ENCODE measurements around the gene PTPRJ.

The PTPRJ gene

DNA sequence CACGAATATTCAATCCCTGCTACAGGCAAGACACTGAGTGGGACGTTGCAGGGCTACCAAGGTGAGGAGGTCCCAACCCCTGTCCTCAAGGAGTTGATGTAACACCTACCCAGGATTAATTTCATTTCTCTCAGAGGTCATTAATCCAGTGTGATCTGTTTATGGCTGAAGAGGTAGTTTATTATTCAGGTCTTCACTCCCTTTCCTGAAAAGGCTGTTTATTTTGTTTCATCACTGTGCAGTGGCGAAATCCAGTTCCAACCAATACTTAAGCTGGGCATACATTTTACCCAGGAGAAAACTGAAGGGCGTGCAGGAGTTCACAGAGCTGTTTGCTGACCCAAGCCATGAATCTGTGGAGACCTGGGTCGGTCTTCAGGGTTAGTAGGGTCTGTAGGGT, 2.7 kb upstream of the PTPRJ start:
- no peak overlapping the region for H3K27ac ChIP-seq
- TF ChIP-seq CTCF (IDR thresholded peaks at IDR 0.05; ENCODE audit: low read depth, low read length), result no peak
- no peaks in the 10 kb centered on the region for H3K36me3 ChIP-seq
- no peak for DNase-seq
- H3K4me3 ChIP-seq (ENCODE audit: low read depth, low read length), result no peak overlapping the region
- no peaks in the 10 kb centered on the region for H3K27me3 ChIP-seq (ENCODE audit: insufficient read depth, low read depth, severe bottlenecking)
- no peaks in the 10 kb centered on the region for H3K9me3 ChIP-seq (ENCODE audit: severe bottlenecking)

- no peaks in the 10 kb centered on the region for H3K36me3 ChIP-seq
- peak; percentile 43 for DNase-seq
- no peak overlapping the region for H3K27ac ChIP-seq
- H3K9me3 ChIP-seq (ENCODE audit: severe bottlenecking), result no peaks in the 10 kb centered on the region
- no peak for TF ChIP-seq CTCF (IDR thresholded peaks at IDR 0.05; ENCODE audit: low read depth, low read length)
- H3K4me3 ChIP-seq (ENCODE audit: low read depth, low read length), result peak overlapping the region; percentile 65
- no peaks in the 10 kb centered on the region for H3K27me3 ChIP-seq (ENCODE audit: insufficient read depth, low read depth, severe bottlenecking)
These were observed 826 bp upstream of the PTPRJ start for GRCh38 chr11:47979378-47980087.

DNA sequence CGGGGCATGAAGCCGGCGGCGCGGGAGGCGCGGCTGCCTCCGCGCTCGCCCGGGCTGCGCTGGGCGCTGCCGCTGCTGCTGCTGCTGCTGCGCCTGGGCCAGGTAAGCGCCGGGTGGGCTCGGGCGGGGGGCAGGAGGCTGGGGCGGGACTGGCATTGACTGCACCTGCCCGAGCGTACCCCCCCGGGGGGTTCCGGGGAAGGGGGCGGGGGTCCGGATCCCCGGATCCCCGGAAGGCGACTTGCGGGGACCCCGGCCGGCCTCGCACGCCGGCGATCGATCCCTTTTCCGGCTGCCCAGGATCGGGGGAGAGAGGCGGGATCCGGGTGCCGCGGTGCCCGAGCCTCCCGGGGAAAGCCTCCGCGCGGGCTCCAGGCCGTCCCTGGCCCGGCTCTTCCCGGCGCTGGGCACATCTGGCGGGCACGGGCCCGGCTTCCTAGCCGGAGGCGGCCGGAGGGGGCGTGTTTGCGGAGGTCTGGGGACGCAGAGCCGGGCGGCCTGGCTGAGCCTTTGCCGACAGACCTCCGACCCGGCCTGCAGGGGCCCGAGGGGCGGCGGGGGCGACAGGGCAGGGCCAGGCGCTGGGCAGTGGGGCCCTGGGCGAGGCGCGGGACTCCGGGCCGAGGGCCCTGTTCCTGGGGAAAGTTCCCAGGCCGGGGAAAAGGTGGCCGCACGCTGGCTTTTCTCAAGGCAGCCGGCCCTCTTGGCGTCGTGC, 705 bp downstream of the PTPRJ start:
- TF ChIP-seq CTCF (IDR thresholded peaks at IDR 0.05; ENCODE audit: low read depth, low read length), result peak; percentile 20; the same call in 1 of the 2 replicates
- Histone ChIP-seq H3K36me3 (no peaks in the 10 kb centered on the region), H3K9me3 (ENCODE audit: severe bottlenecking) (no peaks in the 10 kb centered on the region), H3K27ac (no peak overlapping the region), H3K27me3 (ENCODE audit: insufficient read depth, low read depth, severe bottlenecking) (no peaks in the 10 kb centered on the region), H3K4me3 (ENCODE audit: low read depth, low read length) (peak overlapping the region; percentile 65)
- DNase-seq, result peak; percentile 45

GRCh38 chr11:47981667-47982404, 1.5 kb downstream of the PTPRJ start:
- no peak for DNase-seq
- peak overlapping the region; percentile 65 for H3K4me3 ChIP-seq (ENCODE audit: low read depth, low read length)
- H3K36me3 ChIP-seq, result no peaks in the 10 kb centered on the region
- no peaks in the 10 kb centered on the region for H3K27me3 ChIP-seq (ENCODE audit: insufficient read depth, low read depth, severe bottlenecking)
- no peak for TF ChIP-seq CTCF (IDR thresholded peaks at IDR 0.05; ENCODE audit: low read depth, low read length)
- H3K27ac ChIP-seq, result no peak overlapping the region
- H3K9me3 ChIP-seq (ENCODE audit: severe bottlenecking), result no peaks in the 10 kb centered on the region

DNA sequence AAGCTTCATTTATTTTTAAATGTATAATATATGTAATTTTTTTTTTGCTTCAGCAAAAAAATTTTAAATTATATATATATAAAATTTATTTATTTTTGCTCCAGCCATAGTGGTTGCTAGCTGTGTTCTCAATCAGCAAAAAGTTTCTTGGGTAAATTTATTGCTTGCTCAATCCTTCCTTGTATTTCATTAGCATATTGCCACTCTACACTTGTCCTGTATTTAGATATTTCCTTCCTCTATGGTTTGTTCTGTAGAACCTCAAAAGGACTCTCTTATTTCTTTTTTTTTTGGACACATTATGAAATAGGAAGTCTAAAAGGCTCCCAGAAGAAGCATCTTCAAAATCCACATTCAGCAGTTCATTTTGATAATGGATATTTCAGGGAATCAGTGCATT, 2.3 kb downstream of the PTPRJ start:
- no peak for TF ChIP-seq CTCF (IDR thresholded peaks at IDR 0.05; ENCODE audit: low read depth, low read length)
- Histone ChIP-seq H3K9me3 (ENCODE audit: severe bottlenecking) (no peaks in the 10 kb centered on the region), H3K27ac (no peak overlapping the region), H3K4me3 (ENCODE audit: low read depth, low read length) (no peak overlapping the region), H3K36me3 (no peaks in the 10 kb centered on the region), H3K27me3 (ENCODE audit: insufficient read depth, low read depth, severe bottlenecking) (no peaks in the 10 kb centered on the region)
- DNase-seq, result no peak

Measured in WERI-Rb-1 (cell line).